Gastroesophageal sphincter (tissue), 4 donors: Measurements from ENCODE around the gene SLC10A3. TPM values are rescaled to one million over a fixed set of nuclear protein-coding genes. Genes with fewer than 3 reads are reported as not detected.
"Not testable (repeated sequence)": the region's sequence is repeated elsewhere in the genome, so short reads cannot be mapped to it uniquely, and the experiment has no call there.

Experiments used
- ATAC-seq: fragments of 150-250 bp; one replicate; pipeline ENCODE4 v1.9.1; 2016; ENCODE audit warnings: mild to moderate bottlenecking, moderate library complexity
- H3K27ac ChIP-seq, 4 donors: fragments of 200-600 bp; sonication (generic) in 3 of 4; 1 replicate in 3 of 4; 2 replicates in 1 of 4; pipeline ENCODE4 v1.5.1; 2016 to 2019
- H3K27me3 ChIP-seq: fragments of 200-600 bp; sonication (generic); one replicate; pipeline ENCODE4 v1.5.1; 2019
- H3K36me3 ChIP-seq, 2 donors: fragments of 200-600 bp; sonication (generic); one replicate each; pipeline ENCODE4 v1.5.1; 2019; ENCODE audit warnings: control low read depth in 1 of 2
- H3K4me1 ChIP-seq, 3 donors: fragments of 200-600 bp; sonication (generic); 1 replicate in 2 of 3; 2 replicates in 1 of 3; pipeline ENCODE4 v1.5.1; 2016 to 2019; ENCODE audit warnings: control low read depth in 2 of 3
- H3K4me3 ChIP-seq, 2 donors: fragments of 200-600 bp; sonication (generic); one replicate each; pipeline ENCODE4 v1.5.1; 2019; ENCODE audit warnings: mild to moderate bottlenecking in 1 of 2, moderate library complexity in 1 of 2
- H3K9me3 ChIP-seq, 3 donors: fragments of 200-600 bp; sonication (generic); one replicate each; pipeline ENCODE4 v1.5.1; 2017 to 2019; ENCODE audit warnings: control low read depth in 2 of 3
- EP300 ChIP-seq: sonication (generic); formaldehyde crosslinking; IDR thresholded peaks from one replicate; pipeline ENCODE4 v1.6.1; 2017; ENCODE audit warnings: antibody characterized with exemption, mild to moderate bottlenecking
- POLR2A ChIP-seq, 2 donors: fragments of 450-650 bp; IDR thresholded peaks; one replicate each; pipeline ENCODE4 v1.6.1; 2017; ENCODE audit warnings: antibody characterized with exemption in 2 of 2, mild to moderate bottlenecking in 2 of 2, moderate library complexity in 1 of 2
- POLR2AphosphoS5 ChIP-seq: sonication (generic); formaldehyde crosslinking; IDR thresholded peaks from one replicate; pipeline ENCODE4 v1.6.1; 2017; ENCODE audit warnings: antibody characterized with exemption
- WGBS, 2 donors: methylation state at CpG; one replicate each; pipeline ENCODE4 v1.1.5; 2018; ENCODE audit warnings: low coverage in 1 of 2; 5-methylcytosine and 5-hydroxymethylcytosine counted together
- total RNA-seq, 4 donors: library from RNA; depleted of rRNA; stranded (reverse); fragments of >200 nt; gene quantifications; one replicate each; pipeline ENCODE4 v1.1.0, GENCODE V29; 2016
- TF ChIP-seq, protein P1 (sequence below), 4 experiments: fragments of 200-600 bp in 2 of 4; fragments of 450-650 bp in 2 of 4; sonication (generic) in 1 of 4; IDR thresholded peaks; one replicate each; pipeline ENCODE4 v1.5.1; 2017 to 2019; ENCODE audit warnings: antibody characterized with exemption in 4 of 4, mild to moderate bottlenecking in 2 of 4, moderate library complexity in 2 of 4

The SLC10A3 gene
- total RNA-seq, 4 donors from 2014 or later = 21.7 to 40.0 (median 31.8) TPM

DNA sequence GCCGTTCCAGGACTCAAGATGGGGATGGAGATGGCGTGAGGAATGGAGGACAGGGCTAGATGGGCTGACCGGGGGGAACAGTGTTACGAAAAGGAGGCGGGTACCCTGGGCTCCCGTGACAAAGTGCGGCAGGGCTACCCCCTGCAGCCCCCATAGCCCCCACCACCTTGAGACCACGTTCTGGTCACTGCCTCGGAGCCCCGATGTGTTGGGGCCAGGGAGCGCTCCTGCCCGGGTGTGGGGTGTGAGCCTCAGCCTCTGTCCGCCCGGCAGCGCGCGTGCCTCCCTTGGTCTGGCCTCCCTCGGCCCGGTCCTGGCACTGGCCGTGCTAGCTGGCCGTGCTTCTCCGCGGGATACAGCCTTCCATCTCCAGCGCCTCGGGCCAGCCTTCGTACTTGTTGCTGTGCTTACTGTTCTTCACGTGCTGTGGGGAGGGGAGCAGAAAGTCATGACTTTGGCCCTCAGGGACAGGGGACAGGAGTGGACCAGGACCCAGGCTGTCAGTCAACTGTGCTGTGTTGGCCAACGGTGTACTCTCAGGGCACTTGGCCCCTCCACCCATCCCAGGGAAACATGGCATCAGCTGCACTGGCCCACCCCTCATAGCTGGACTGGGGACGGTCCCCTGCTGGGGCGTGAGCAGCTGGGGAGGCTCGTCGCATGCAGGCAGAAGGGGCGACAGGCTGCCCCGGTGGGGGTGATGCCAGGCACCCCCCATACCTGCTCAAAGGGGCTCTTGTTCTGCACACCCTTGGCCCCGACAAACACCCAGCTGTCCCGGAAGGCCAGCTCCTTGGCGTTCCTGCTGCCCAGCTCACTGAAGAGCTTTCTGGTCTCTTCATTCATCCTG lies 16.3 kb upstream of the SLC10A3 start:
- ATAC-seq = no peak
- WGBS, 2 donors = 89% methylated on average over 9 of the region's 37 CpGs; no CpG with 5 or more reads in 1 of the 2 donors
- TF ChIP-seq POLR2AphosphoS5 (no peak), POLR2A (IDR thresholded peaks at IDR 0.05) (no peak), EP300 (no peak)
- TF ChIP-seq, protein P1, sequence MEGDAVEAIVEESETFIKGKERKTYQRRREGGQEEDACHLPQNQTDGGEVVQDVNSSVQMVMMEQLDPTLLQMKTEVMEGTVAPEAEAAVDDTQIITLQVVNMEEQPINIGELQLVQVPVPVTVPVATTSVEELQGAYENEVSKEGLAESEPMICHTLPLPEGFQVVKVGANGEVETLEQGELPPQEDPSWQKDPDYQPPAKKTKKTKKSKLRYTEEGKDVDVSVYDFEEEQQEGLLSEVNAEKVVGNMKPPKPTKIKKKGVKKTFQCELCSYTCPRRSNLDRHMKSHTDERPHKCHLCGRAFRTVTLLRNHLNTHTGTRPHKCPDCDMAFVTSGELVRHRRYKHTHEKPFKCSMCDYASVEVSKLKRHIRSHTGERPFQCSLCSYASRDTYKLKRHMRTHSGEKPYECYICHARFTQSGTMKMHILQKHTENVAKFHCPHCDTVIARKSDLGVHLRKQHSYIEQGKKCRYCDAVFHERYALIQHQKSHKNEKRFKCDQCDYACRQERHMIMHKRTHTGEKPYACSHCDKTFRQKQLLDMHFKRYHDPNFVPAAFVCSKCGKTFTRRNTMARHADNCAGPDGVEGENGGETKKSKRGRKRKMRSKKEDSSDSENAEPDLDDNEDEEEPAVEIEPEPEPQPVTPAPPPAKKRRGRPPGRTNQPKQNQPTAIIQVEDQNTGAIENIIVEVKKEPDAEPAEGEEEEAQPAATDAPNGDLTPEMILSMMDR (IDR thresholded peaks at IDR 0.05) = no peak
- no peaks in the 10 kb centered on the region for H3K27me3 ChIP-seq
- H3K27ac ChIP-seq = no peak overlapping the region
- H3K9me3 ChIP-seq = no peaks in the 10 kb centered on the region
- H3K4me3 ChIP-seq = no peak overlapping the region
- no peaks in the 10 kb centered on the region for H3K4me1 ChIP-seq
- H3K36me3 ChIP-seq = peaks cover 0 to 66% of the 10 kb centered on the region in 2 donors

DNA sequence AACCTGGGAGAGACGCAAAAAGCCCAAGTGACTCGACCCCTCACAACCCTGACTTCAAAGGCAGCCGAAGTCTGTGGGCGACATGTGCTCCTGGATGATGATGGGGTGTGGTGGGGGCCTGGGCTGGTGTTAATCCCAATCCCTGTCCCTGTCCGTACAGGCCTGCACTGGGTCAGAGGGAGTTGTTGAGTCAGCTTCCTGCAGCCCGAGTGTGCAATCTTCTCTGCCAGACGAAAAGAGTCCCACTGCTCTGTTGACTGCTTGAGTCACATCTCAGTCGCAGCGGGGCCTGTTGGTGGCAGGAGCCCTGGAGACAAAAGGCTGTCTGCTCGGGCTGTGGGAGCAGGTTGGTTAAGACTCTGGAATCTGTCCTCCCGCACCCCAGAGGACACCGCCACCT lies 15.3 kb upstream of the SLC10A3 start:
- Histone ChIP-seq H3K4me1 (no peaks in the 10 kb centered on the region), H3K9me3 (no peaks in the 10 kb centered on the region), H3K36me3 (peaks cover 0 to 59% of the 10 kb centered on the region in 2 donors), H3K27me3 (no peaks in the 10 kb centered on the region), H3K27ac (no peak overlapping the region), H3K4me3 (no peak overlapping the region)
- no peak for TF ChIP-seq POLR2A (IDR thresholded peaks at IDR 0.05)
- WGBS, 2 donors = 100% methylated on average over 1 of the region's 12 CpGs; no CpG with 5 or more reads in 1 of the 2 donors
- ATAC-seq = no peak

DNA sequence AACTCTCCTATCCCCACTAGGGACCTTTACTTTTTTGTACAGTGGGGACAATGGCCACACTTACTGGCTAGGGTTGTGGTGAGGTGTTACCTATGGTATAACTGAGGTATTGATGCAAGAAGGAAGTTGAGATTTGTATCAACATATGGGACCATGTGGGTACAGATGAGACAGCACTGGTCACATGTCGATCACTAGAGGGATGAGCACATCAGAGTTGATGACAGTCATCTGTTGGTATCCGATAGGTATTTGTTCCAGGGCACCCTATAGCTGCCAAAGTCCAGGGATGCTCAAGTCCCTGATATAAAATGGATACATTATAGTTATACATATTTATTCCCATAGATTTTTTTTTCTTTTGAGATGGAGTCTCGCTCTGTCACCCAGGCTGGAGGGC lies 12.6 kb upstream of the SLC10A3 start:
- Histone ChIP-seq H3K27ac (no peak overlapping the region), H3K9me3 (no peaks in the 10 kb centered on the region), H3K36me3 (peaks cover 0 to 33% of the 10 kb centered on the region in 2 donors), H3K4me1 (no peaks in the 10 kb centered on the region), H3K4me3 (no peak overlapping the region), H3K27me3 (no peaks in the 10 kb centered on the region)
- ATAC-seq = no peak
- TF ChIP-seq POLR2AphosphoS5 (no peak), EP300 (no peak), POLR2A (IDR thresholded peaks at IDR 0.05) (no peak)
- TF ChIP-seq, protein P1 (IDR thresholded peaks at IDR 0.05) = no peak
- 100% methylated on average over 3 of the region's 3 CpGs; no CpG with 5 or more reads in 1 of the 2 donors for WGBS, 2 donors

DNA sequence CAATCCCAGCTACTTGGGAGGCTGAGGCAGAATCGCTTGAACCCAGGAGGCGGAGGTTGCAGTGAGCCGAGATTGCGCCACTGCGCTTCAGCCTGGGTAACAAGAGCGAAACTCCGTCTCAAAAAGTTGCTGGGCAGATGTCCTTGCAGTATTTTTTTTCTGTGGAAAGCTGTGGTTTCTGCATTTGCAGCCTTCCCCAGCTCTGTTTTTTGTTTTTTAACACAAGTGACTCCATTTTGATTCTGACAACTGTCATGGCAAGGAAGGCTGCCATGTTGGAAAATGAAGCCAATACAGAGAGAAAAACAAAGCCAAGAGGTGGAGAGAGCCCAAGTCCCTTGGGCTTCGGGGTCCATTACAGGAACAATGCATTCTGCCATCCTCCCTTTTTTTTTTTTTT lies 11.7 kb upstream of the SLC10A3 start:
- Histone ChIP-seq H3K9me3 (no peaks in the 10 kb centered on the region), H3K27ac (no peak overlapping the region), H3K27me3 (no peaks in the 10 kb centered on the region), H3K4me3 (no peak overlapping the region), H3K4me1 (no peaks in the 10 kb centered on the region), H3K36me3 (peaks cover 0 to 24% of the 10 kb centered on the region in 2 donors)
- WGBS, 2 donors = 67 to 95% methylated on average over 1 to 3 of the region's 8 CpGs
- no peak for ATAC-seq
- TF ChIP-seq EP300 (no peak), POLR2AphosphoS5 (no peak), POLR2A (IDR thresholded peaks at IDR 0.05) (no peak)
- TF ChIP-seq, protein P1 (IDR thresholded peaks at IDR 0.05) = no peak

DNA sequence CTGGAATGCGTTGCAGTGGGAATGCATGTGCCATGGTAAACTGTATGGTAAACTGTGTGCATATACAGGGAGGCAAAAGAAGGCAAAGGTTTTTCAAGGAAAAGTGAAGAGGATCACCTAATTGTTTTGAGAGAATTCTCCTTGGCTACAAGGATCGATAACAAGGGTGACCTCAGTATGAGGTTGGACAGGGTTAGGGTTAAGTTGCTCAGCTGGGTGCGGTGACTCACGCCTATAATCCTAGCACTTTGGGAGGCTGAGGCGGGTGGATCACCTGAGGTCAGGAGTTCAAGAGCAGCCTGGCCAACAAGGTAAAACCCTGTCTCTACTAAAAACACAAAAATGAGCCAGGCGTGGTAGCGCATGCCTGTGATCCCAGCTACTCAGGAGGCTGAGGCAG lies 11.0 kb upstream of the SLC10A3 start:
- not testable (repeated sequence) for H3K4me1 ChIP-seq, H3K4me3 ChIP-seq, H3K27me3 ChIP-seq, H3K27ac ChIP-seq, ATAC-seq, H3K9me3 ChIP-seq
- peaks cover 0 to 17% of the 10 kb centered on the region in 2 donors for H3K36me3 ChIP-seq
- WGBS, 2 donors = 84 to 91% methylated on average over 2 to 5 of the region's 7 CpGs

DNA sequence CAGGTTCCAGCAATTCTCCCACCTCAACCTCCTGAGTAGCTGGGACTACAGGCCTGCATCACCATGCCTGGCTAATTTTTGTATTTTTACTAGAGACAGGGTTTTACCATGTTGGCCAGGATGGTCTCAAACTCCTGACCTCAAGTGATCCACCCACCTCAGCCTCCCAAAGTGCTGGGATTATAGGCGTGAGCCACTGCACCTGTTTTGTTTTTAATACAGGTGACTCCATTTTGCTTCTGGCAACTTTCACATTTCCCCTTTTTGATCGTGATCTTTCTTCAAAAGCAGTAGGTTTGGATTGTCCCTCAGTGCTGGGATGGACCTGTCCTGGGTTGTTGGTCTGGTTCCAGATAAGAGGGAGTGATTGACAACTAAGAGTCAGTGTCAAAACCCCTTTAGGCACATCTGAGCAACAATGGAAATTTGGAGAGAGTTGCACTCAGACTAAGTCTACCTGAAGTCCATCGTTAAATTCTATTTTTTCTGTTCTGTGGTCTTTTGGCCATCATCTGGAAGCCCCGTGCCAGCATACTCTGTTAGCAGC lies 6.2 kb upstream of the SLC10A3 start:
- ATAC-seq, H3K4me1 ChIP-seq, H3K27ac ChIP-seq, H3K27me3 ChIP-seq, H3K4me3 ChIP-seq, H3K36me3 ChIP-seq, H3K9me3 ChIP-seq: not testable (repeated sequence)
- WGBS, 2 donors = 74 to 83% methylated on average over 3 to 4 of the region's 4 CpGs
